HepG2 (cell line): ENCODE measurements around the gene GRB7. TPM values are rescaled to one million over a fixed set of nuclear protein-coding genes. Genes with fewer than 3 reads are reported as not detected.

Source experiments
- ATF7-NPFF ChIP-seq: sonication (generic); formaldehyde crosslinking; IDR thresholded peaks from 2 replicates; pipeline ENCODE4 v1.8.1; 2023; ENCODE audit warnings: mild to moderate bottlenecking, low read depth, missing genetic modification reagents, moderate library complexity
- MLLT10 ChIP-seq: sonication (generic); formaldehyde crosslinking; IDR thresholded peaks from 2 replicates; pipeline ENCODE4 v1.4.0; 2020; ENCODE audit warnings: missing genetic modification reagents
- MTF2 ChIP-seq: sonication (generic); formaldehyde crosslinking; IDR thresholded peaks from 2 replicates; pipeline ENCODE4 v1.5.0; 2020; ENCODE audit warnings: missing genetic modification reagents, borderline replicate concordance
- ZBTB7B ChIP-seq: sonication (generic); formaldehyde crosslinking; IDR thresholded peaks from 2 replicates; pipeline ENCODE4 v1.4.0; 2020; ENCODE audit warnings: missing genetic modification reagents
- ZNF235 ChIP-seq: sonication (generic); formaldehyde crosslinking; IDR thresholded peaks from 2 replicates; pipeline ENCODE4 v1.8.1; 2023; ENCODE audit warnings: mild to moderate bottlenecking, missing genetic modification reagents, borderline replicate concordance
- ZNF274 ChIP-seq: sonication (generic); formaldehyde crosslinking; IDR thresholded peaks from 2 replicates; pipeline ENCODE4 v1.5.1; 2020; ENCODE audit warnings: mild to moderate bottlenecking, missing genetic modification reagents
- ZNF460 ChIP-seq: sonication (generic); formaldehyde crosslinking; IDR thresholded peaks from 2 replicates; pipeline ENCODE4 v1.5.1; 2020; ENCODE audit warnings: missing genetic modification reagents, mild to moderate bottlenecking, borderline replicate concordance
- ZNF496 ChIP-seq: sonication (generic); formaldehyde crosslinking; IDR thresholded peaks from 2 replicates; pipeline ENCODE4 v1.8.1; 2023; ENCODE audit warnings: mild to moderate bottlenecking, moderate library complexity, missing genetic modification reagents; ENCODE audit not compliant: insufficient replicate concordance
- ZNF614 ChIP-seq: IDR thresholded peaks from 2 replicates; pipeline ENCODE4 v1.6.1; 2018; ENCODE audit warnings: missing biosample characterization, missing genetic modification reagents, inconsistent platforms, borderline replicate concordance
- ZNF766 ChIP-seq: sonication (generic); formaldehyde crosslinking; IDR thresholded peaks from 2 replicates; pipeline ENCODE4 v1.5.0; 2020; ENCODE audit warnings: missing genetic modification reagents, borderline replicate concordance
- ZNF773 ChIP-seq: sonication (generic); formaldehyde crosslinking; IDR thresholded peaks from 2 replicates; pipeline ENCODE4 v1.4.0; 2020; ENCODE audit warnings: missing genetic modification reagents, borderline replicate concordance
- polyA plus RNA-seq, 8 experiments: library from polyadenylated mRNA; depleted of rRNA in 3 of 8; stranded (reverse) in 7 of 8; unstranded in 1 of 8; fragments of >200 nt; fragmentation: Illumina TruSeq in 4 of 8; extraction: Trizol in 4 of 8; gene quantifications; 2 replicates each; pipeline versions ENCODE4 v1.2.1 to v1.2.3, GENCODE V29; 2011 to 2016; ENCODE audit warnings: low read depth in 4 of 8, missing spikeins in 1 of 8, mixed read lengths in 1 of 8; ENCODE audit not compliant: insufficient read depth in 1 of 8
- total RNA-seq, 5 experiments: library from RNA; depleted of rRNA; stranded (reverse); fragments of >200 nt; fragmentation: Illumina TruSeq; extraction: Trizol; gene quantifications; 2 replicates each; pipeline ENCODE4 v1.2.3, GENCODE V29; 2016; ENCODE audit warnings: low read depth in 1 of 5
- TF ChIP-seq, protein P1 (sequence below): sonication (generic); formaldehyde crosslinking; IDR thresholded peaks from one replicate; pipeline ENCODE4 v1.5.1; 2020; ENCODE audit warnings: mild to moderate bottlenecking, missing genetic modification reagents; ENCODE audit errors: not compliant biosample characterization
- TF ChIP-seq, protein P2 (sequence below): IDR thresholded peaks from 2 replicates; pipeline ENCODE4 v1.6.1; 2018; ENCODE audit warnings: missing genetic modification reagents, mild to moderate bottlenecking, missing compliant biosample characterization
- TF ChIP-seq, protein P3 (sequence below): sonication (generic); formaldehyde crosslinking; IDR thresholded peaks from 2 replicates; pipeline ENCODE4 v1.5.0; 2020; ENCODE audit warnings: mild to moderate bottlenecking, missing genetic modification reagents, moderate library complexity
- TF ChIP-seq, protein P4 (sequence below): sonication (generic); formaldehyde crosslinking; IDR thresholded peaks from 2 replicates; pipeline ENCODE4 v1.5.1; 2020; ENCODE audit warnings: mild to moderate bottlenecking, missing genetic modification reagents, moderate library complexity

GRB7 gene
- total and polyA plus RNA-seq, 2 of the 13 experiments (the other 11 are each of a cell fraction or from before 2014, with no cell fraction given) = 60.2 to 77.7 TPM

DNA sequence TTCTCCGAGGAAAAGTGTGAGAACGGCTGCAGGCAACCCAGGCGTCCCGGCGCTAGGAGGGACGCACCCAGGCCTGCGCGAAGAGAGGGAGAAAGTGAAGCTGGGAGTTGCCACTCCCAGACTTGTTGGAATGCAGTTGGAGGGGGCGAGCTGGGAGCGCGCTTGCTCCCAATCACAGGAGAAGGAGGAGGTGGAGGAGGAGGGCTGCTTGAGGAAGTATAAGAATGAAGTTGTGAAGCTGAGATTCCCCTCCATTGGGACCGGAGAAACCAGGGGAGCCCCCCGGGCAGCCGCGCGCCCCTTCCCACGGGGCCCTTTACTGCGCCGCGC is 38.0 kb upstream of the GRB7 start, which contains the start of gene ERBB2 (continued):
- no peak for TF ChIP-seq ZNF766 (CRISPR knock-in tag)
- TF ChIP-seq ZBTB7B (CRISPR knock-in tag) = no peak
- no peak for TF ChIP-seq ZNF496 (CRISPR knock-in tag)
- no peak for TF ChIP-seq ZNF773 (CRISPR knock-in tag)
- TF ChIP-seq, protein P1, sequence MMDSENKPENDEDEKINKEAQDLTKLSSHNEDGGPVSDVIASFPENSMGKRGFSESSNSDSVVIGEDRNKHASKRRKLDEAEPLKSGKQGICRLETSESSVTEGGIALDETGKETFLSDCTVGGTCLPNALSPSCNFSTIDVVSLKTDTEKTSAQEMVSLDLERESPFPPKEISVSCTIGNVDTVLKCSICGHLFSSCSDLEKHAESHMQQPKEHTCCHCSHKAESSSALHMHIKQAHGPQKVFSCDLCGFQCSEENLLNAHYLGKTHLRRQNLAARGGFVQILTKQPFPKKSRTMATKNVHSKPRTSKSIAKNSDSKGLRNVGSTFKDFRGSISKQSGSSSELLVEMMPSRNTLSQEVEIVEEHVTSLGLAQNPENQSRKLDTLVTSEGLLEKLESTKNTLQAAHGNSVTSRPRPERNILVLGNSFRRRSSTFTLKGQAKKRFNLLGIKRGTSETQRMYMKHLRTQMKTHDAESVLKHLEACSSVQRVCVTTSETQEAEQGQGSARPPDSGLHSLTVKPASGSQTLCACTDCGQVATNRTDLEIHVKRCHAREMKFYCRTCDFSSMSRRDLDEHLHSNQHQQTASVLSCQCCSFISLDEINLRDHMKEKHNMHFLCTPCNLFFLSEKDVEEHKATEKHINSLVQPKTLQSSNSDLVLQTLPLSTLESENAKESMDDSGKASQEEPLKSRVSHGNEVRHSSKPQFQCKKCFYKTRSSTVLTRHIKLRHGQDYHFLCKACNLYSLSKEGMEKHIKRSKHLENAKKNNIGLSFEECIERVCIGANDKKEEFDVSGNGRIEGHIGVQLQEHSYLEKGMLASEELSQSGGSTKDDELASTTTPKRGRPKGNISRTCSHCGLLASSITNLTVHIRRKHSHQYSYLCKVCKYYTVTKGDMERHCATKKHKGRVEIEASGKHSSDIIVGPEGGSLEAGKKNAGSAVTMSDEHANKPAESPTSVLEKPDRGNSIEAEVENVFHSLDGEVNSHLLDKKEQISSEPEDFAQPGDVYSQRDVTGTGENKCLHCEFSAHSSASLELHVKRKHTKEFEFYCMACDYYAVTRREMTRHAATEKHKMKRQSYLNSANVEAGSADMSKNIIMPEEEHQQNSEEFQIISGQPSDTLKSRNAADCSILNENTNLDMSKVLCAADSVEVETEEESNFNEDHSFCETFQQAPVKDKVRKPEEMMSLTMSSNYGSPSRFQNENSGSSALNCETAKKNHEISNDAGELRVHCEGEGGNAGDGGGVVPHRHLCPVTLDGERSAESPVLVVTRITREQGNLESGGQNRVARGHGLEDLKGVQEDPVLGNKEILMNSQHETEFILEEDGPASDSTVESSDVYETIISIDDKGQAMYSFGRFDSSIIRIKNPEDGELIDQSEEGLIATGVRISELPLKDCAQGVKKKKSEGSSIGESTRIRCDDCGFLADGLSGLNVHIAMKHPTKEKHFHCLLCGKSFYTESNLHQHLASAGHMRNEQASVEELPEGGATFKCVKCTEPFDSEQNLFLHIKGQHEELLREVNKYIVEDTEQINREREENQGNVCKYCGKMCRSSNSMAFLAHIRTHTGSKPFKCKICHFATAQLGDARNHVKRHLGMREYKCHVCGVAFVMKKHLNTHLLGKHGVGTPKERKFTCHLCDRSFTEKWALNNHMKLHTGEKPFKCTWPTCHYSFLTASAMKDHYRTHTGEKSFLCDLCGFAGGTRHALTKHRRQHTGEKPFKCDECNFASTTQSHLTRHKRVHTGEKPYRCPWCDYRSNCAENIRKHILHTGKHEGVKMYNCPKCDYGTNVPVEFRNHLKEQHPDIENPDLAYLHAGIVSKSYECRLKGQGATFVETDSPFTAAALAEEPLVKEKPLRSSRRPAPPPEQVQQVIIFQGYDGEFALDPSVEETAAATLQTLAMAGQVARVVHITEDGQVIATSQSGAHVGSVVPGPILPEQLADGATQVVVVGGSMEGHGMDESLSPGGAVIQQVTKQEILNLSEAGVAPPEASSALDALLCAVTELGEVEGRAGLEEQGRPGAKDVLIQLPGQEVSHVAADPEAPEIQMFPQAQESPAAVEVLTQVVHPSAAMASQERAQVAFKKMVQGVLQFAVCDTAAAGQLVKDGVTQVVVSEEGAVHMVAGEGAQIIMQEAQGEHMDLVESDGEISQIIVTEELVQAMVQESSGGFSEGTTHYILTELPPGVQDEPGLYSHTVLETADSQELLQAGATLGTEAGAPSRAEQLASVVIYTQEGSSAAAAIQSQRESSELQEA (CRISPR knock-in tag) = no peak
- TF ChIP-seq, protein P2, sequence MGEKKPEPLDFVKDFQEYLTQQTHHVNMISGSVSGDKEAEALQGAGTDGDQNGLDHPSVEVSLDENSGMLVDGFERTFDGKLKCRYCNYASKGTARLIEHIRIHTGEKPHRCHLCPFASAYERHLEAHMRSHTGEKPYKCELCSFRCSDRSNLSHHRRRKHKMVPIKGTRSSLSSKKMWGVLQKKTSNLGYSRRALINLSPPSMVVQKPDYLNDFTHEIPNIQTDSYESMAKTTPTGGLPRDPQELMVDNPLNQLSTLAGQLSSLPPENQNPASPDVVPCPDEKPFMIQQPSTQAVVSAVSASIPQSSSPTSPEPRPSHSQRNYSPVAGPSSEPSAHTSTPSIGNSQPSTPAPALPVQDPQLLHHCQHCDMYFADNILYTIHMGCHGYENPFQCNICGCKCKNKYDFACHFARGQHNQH (CRISPR knock-in tag) = no peak
- no peak for TF ChIP-seq MLLT10 (CRISPR knock-in tag)
- TF ChIP-seq ATF7-NPFF = 0 out of 2 replicates have a peak, but pooled peaks have one; percentile 12
- TF ChIP-seq ZNF614 (CRISPR knock-in tag) = no peak
- TF ChIP-seq, protein P3, sequence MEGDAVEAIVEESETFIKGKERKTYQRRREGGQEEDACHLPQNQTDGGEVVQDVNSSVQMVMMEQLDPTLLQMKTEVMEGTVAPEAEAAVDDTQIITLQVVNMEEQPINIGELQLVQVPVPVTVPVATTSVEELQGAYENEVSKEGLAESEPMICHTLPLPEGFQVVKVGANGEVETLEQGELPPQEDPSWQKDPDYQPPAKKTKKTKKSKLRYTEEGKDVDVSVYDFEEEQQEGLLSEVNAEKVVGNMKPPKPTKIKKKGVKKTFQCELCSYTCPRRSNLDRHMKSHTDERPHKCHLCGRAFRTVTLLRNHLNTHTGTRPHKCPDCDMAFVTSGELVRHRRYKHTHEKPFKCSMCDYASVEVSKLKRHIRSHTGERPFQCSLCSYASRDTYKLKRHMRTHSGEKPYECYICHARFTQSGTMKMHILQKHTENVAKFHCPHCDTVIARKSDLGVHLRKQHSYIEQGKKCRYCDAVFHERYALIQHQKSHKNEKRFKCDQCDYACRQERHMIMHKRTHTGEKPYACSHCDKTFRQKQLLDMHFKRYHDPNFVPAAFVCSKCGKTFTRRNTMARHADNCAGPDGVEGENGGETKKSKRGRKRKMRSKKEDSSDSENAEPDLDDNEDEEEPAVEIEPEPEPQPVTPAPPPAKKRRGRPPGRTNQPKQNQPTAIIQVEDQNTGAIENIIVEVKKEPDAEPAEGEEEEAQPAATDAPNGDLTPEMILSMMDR (CRISPR knock-in tag) = 0 out of 2 replicates have a peak, but pooled peaks have one; percentile 14
- no peak for TF ChIP-seq ZNF274 (CRISPR knock-in tag)
- TF ChIP-seq ZNF235 = no peak
- TF ChIP-seq, protein P4, sequence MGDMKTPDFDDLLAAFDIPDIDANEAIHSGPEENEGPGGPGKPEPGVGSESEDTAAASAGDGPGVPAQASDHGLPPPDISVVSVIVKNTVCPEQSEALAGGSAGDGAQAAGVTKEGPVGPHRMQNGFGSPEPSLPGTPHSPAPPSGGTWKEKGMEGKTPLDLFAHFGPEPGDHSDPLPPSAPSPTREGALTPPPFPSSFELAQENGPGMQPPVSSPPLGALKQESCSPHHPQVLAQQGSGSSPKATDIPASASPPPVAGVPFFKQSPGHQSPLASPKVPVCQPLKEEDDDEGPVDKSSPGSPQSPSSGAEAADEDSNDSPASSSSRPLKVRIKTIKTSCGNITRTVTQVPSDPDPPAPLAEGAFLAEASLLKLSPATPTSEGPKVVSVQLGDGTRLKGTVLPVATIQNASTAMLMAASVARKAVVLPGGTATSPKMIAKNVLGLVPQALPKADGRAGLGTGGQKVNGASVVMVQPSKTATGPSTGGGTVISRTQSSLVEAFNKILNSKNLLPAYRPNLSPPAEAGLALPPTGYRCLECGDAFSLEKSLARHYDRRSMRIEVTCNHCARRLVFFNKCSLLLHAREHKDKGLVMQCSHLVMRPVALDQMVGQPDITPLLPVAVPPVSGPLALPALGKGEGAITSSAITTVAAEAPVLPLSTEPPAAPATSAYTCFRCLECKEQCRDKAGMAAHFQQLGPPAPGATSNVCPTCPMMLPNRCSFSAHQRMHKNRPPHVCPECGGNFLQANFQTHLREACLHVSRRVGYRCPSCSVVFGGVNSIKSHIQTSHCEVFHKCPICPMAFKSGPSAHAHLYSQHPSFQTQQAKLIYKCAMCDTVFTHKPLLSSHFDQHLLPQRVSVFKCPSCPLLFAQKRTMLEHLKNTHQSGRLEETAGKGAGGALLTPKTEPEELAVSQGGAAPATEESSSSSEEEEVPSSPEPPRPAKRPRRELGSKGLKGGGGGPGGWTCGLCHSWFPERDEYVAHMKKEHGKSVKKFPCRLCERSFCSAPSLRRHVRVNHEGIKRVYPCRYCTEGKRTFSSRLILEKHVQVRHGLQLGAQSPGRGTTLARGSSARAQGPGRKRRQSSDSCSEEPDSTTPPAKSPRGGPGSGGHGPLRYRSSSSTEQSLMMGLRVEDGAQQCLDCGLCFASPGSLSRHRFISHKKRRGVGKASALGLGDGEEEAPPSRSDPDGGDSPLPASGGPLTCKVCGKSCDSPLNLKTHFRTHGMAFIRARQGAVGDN (CRISPR knock-in tag) = peak; percentile 50; the same call in 1 of the 2 replicates
- TF ChIP-seq ZNF460 = no peak
- no peak for TF ChIP-seq MTF2 (CRISPR knock-in tag)
